ENCODE measurements around the gene BABAM2.

- TF ChIP-seq MAX (IDR thresholded peaks at IDR 0.05; ENCODE audit: low read depth, low read length) (no peak), CTCF (IDR thresholded peaks at IDR 0.05; ENCODE audit: low read depth, low read length) (no peak)
Observed at GRCh38 chr2:28267282-28267681, 376.8 kb downstream of the BABAM2 start.
